Mammary epithelial cell (primary cell): ENCODE data around the gene GTPBP1.

ENCODE experiments used
- EZH2 ChIP-seq: IDR thresholded peaks from 2 replicates; pipeline ENCODE4 v1.6.1; 2012; ENCODE audit warnings: low read length, inconsistent platforms, borderline replicate concordance
- TF ChIP-seq, protein P1 (sequence below), 2 donors: IDR thresholded peaks in 1 of 2; conservative IDR thresholded peaks in 1 of 2; 2 replicates each; pipeline ENCODE4 v1.5.1; 2011 to 2012; ENCODE audit warnings: inconsistent platforms in 2 of 2, low read length in 2 of 2, mild to moderate bottlenecking in 2 of 2, control low read depth in 1 of 2, low read depth in 1 of 2; ENCODE audit not compliant: insufficient read depth in 1 of 2; ENCODE audit errors: extremely low read depth in 1 of 2

- TF ChIP-seq, protein P1, sequence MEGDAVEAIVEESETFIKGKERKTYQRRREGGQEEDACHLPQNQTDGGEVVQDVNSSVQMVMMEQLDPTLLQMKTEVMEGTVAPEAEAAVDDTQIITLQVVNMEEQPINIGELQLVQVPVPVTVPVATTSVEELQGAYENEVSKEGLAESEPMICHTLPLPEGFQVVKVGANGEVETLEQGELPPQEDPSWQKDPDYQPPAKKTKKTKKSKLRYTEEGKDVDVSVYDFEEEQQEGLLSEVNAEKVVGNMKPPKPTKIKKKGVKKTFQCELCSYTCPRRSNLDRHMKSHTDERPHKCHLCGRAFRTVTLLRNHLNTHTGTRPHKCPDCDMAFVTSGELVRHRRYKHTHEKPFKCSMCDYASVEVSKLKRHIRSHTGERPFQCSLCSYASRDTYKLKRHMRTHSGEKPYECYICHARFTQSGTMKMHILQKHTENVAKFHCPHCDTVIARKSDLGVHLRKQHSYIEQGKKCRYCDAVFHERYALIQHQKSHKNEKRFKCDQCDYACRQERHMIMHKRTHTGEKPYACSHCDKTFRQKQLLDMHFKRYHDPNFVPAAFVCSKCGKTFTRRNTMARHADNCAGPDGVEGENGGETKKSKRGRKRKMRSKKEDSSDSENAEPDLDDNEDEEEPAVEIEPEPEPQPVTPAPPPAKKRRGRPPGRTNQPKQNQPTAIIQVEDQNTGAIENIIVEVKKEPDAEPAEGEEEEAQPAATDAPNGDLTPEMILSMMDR (conservative IDR thresholded peaks at IDR 0.05 in 1 of 2, IDR thresholded peaks at IDR 0.05 in 1 of 2; ENCODE audit: extremely low read depth in 1 of 2, insufficient read depth in 1 of 2, low read depth in 1 of 2, low read length in 2 of 2), result no peak
- TF ChIP-seq EZH2, result no peak
These were observed 10.5 kb downstream of the GTPBP1 start for GRCh38 chr22:38716271-38716670.
